Measurements from ENCODE around the gene MYDGF.

- peak in 1 of 4 experiments; percentile 6 for TF ChIP-seq CTCF (IDR thresholded peaks at IDR 0.05)
- peak in 1 of 2 donors; percentile 10 for TF ChIP-seq POLR2A (IDR thresholded peaks at IDR 0.05)
Observed at GRCh38 chr19:4639531-4640246, 30.5 kb downstream of the MYDGF start.
